Neural crest cell (in vitro differentiated cells): ENCODE measurements around the gene MESD. TPM values are rescaled to one million over a fixed set of nuclear protein-coding genes. Genes with fewer than 3 reads are reported as not detected.
A peak's percentile ranks its signal among the peaks of the same experiment; 100 is the strongest.

Experiments
- DNase-seq: peaks from one replicate; pipeline ENCODE4 v3.0.0; 2021; ENCODE audit warnings: low read depth, mixed read lengths, low spot score
- H3K27ac Mint-ChIP-seq: one replicate; pipeline ENCODE4 v1.8.0; 2021; ENCODE audit warnings: mild to moderate bottlenecking, mixed read lengths; ENCODE audit not compliant: unreplicated experiment
- H3K27me3 Mint-ChIP-seq: 2 replicates; pipeline ENCODE4 v1.8.0; 2021; ENCODE audit warnings: low read depth, mild to moderate bottlenecking, mixed read lengths
- H3K36me3 Mint-ChIP-seq: 2 replicates; pipeline ENCODE4 v1.8.0; 2021; ENCODE audit warnings: low read depth, mild to moderate bottlenecking, mixed read lengths
- H3K4me1 Mint-ChIP-seq: 2 replicates; pipeline ENCODE4 v1.8.0; 2021; ENCODE audit warnings: mixed read lengths
- H3K4me3 Mint-ChIP-seq: one replicate; pipeline ENCODE4 v1.8.0; 2021; ENCODE audit warnings: mild to moderate bottlenecking, mixed read lengths
- H3K9me3 Mint-ChIP-seq: 2 replicates; pipeline ENCODE4 v1.8.0; 2021; ENCODE audit warnings: mixed read lengths
- CTCF ChIP-seq: fragments of 200-600 bp; sonication (generic); conservative IDR thresholded peaks from 2 replicates; pipeline ENCODE4 v1.5.0; 2021; ENCODE audit warnings: antibody characterized with exemption, mild to moderate bottlenecking
- total RNA-seq: library from RNA; stranded (reverse); gene quantifications from 2 replicates; pipeline ENCODE4 v1.2.1, GENCODE V29; 2021

Gene MESD
- total RNA-seq, 1 donor from 2014 or later, result 30.7 TPM

- DNase-seq, result no peak
- no peaks in the 10 kb centered on the region for H3K27me3 Mint-ChIP-seq
- TF ChIP-seq CTCF, result no peak
- peaks cover 36% of the 10 kb centered on the region for H3K4me1 Mint-ChIP-seq
- H3K27ac Mint-ChIP-seq, result no peak overlapping the region
- H3K4me3 Mint-ChIP-seq, result no peak overlapping the region
- no peaks in the 10 kb centered on the region for H3K9me3 Mint-ChIP-seq
- peaks cover 2% of the 10 kb centered on the region for H3K36me3 Mint-ChIP-seq
Observed at GRCh38 chr15:80951941-80952340, 37.7 kb downstream of the MESD start.

- DNase-seq, result no peak
- peaks cover 5% of the 10 kb centered on the region for H3K36me3 Mint-ChIP-seq
Observed at GRCh38 chr15:80950291-80951078, 39.1 kb downstream of the MESD start.

GRCh38 chr15:80949756-80950155 lies 39.9 kb downstream of the MESD start:
- H3K27ac Mint-ChIP-seq, result no peak overlapping the region
- no peak for TF ChIP-seq CTCF

More at GRCh38 chr15:80950291-80951078, 39.1 kb downstream of the MESD start:
- Mint-ChIP-seq H3K9me3 (no peaks in the 10 kb centered on the region), H3K4me3 (no peak overlapping the region), H3K4me1 (peaks cover 26% of the 10 kb centered on the region), H3K27me3 (no peaks in the 10 kb centered on the region), H3K27ac (no peak overlapping the region)
- TF ChIP-seq CTCF, result no peak

GRCh38 chr15:80948651-80949292 lies 40.8 kb downstream of the MESD start:
- Mint-ChIP-seq H3K9me3 (no peaks in the 10 kb centered on the region), H3K27ac (peak overlapping the region; percentile 78), H3K36me3 (peaks cover 8% of the 10 kb centered on the region), H3K4me1 (peaks cover 11% of the 10 kb centered on the region), H3K27me3 (no peaks in the 10 kb centered on the region), H3K4me3 (no peak overlapping the region)
- no peak for TF ChIP-seq CTCF
- no peak for DNase-seq

More at GRCh38 chr15:80949756-80950155, 39.9 kb downstream of the MESD start:
- Mint-ChIP-seq H3K27me3 (no peaks in the 10 kb centered on the region), H3K9me3 (no peaks in the 10 kb centered on the region), H3K36me3 (peaks cover 5% of the 10 kb centered on the region), H3K4me3 (no peak overlapping the region), H3K4me1 (peaks cover 21% of the 10 kb centered on the region)
- no peak for DNase-seq

- no peak for TF ChIP-seq CTCF
- H3K9me3 Mint-ChIP-seq, result no peaks in the 10 kb centered on the region
- no peak for DNase-seq
- H3K4me1 Mint-ChIP-seq, result no peaks in the 10 kb centered on the region
- no peaks in the 10 kb centered on the region for H3K27me3 Mint-ChIP-seq
- no peak overlapping the region for H3K27ac Mint-ChIP-seq
- peaks cover 13% of the 10 kb centered on the region for H3K36me3 Mint-ChIP-seq
- no peak overlapping the region for H3K4me3 Mint-ChIP-seq
Observed at GRCh38 chr15:80946576-80946975, 43.0 kb downstream of the MESD start.
